Stimulated activated CD4-positive, alpha-beta T cell treated with anti-CD3 and anti-CD28 coated beads, Interleukin-1b, Interleukin-23, amount 100 ng/mL, for 24 hours (primary cell): ENCODE measurements around the gene ARID4A.
"Not testable (repeated sequence)": the region's sequence is repeated elsewhere in the genome, so short reads cannot be mapped to it uniquely, and the experiment has no call there.

Experiments used
- DNase-seq, 4 experiments: peaks; one replicate each; pipeline ENCODE4 v3.0.0-alpha.2; 2020; ENCODE audit warnings: low read depth in 4 of 4, low spot score in 1 of 4

Gene ARID4A, protein sequence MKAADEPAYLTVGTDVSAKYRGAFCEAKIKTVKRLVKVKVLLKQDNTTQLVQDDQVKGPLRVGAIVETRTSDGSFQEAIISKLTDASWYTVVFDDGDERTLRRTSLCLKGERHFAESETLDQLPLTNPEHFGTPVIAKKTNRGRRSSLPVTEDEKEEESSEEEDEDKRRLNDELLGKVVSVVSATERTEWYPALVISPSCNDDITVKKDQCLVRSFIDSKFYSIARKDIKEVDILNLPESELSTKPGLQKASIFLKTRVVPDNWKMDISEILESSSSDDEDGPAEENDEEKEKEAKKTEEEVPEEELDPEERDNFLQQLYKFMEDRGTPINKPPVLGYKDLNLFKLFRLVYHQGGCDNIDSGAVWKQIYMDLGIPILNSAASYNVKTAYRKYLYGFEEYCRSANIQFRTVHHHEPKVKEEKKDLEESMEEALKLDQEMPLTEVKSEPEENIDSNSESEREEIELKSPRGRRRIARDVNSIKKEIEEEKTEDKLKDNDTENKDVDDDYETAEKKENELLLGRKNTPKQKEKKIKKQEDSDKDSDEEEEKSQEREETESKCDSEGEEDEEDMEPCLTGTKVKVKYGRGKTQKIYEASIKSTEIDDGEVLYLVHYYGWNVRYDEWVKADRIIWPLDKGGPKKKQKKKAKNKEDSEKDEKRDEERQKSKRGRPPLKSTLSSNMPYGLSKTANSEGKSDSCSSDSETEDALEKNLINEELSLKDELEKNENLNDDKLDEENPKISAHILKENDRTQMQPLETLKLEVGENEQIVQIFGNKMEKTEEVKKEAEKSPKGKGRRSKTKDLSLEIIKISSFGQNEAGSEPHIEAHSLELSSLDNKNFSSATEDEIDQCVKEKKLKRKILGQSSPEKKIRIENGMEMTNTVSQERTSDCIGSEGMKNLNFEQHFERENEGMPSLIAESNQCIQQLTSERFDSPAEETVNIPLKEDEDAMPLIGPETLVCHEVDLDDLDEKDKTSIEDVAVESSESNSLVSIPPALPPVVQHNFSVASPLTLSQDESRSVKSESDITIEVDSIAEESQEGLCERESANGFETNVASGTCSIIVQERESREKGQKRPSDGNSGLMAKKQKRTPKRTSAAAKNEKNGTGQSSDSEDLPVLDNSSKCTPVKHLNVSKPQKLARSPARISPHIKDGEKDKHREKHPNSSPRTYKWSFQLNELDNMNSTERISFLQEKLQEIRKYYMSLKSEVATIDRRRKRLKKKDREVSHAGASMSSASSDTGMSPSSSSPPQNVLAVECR

DNA sequence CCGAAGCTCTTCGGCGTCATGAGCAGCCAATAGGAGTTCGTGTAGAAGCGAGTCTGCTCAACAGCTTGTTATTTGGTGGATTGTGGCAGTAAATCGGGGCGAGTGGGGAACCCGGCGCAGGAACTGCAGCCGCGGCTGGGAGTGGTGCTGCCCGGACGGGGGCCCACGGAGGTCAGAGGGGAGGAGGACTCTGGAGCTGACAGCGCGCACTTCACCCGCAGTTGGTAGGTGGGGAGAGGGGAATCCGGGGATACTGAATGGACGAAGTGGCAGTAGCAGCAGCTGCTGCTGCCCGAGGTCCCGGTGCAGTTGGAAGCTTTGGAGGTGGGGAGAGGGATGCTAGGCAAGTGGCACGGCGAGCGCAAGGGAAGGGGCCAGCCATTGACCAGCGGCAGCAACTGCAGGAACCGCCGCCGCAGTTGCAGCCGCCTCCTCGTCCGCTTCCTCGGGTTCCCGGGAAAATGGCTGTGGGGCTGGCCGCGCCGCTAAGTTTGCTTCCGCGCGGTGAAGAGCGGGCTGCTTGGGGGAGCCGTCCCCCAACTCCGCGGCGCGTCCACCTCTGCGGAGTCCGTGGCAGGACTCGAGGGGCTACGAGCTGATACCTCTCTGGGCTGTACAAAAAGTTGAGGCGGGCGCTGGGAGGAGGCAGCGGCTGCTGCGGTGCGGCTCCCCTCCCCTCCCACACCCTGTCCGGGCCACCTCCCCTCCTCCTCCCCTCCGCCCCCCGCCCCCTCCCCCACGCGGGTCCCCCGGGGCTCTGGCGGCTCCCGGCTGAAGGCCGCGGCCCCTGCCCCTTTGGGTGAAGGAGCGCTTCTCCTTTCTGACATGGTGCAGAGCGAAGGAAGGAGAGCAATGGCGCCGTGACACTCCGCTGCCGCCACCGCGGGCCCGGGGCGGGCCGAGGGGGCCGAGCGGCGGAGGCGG, at the start of gene ARID4A:
TSS of gene ARID4A (plus strand) at position 79 of the 924 bp plus-strand sequence. CDS start 1,300 bp downstream, outside the sequence.
- DNase-seq = peak; percentile 49 to 68 (median 62)

DNA sequence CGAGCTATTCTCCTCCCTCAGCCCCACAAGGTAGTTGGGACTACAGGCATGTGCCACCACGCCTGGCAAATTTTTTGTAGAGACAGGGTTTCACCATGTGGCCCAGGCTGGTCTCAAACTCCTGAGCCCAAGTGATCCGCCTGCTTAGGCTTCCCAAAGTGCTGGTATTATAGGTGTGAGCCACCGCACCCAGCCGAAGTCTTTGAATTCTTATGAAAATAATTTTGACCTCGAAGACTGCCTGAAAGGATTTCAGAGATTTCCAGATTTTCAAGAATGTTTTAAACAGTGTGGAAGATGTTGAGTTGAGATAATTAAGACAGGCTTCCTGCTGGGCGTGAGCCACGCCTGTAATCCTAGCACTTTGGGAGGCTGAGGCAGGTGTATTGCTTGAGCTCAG, 48.7 kb upstream of the ARID4A start:
- no peak for DNase-seq

DNA sequence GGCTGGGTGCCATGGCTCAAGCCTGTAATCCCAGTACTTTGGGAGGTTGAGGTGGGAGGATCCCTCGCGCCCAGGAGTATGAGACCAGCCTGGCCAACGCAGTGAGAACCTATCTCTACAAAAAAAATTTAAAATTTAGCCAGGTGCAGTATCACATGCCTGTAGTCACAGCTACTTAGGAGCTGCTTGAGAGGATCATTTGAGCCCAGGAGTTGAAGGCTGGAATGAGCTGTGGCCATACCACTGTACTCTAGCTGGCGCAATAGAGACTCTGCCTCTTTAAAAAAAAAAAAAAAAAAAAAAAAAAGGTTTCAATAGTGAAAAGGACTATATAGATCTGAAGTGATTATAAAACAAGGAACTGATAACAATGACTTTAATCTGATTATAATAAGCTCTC, 40.2 kb upstream of the ARID4A start:
- no peak for DNase-seq

DNA sequence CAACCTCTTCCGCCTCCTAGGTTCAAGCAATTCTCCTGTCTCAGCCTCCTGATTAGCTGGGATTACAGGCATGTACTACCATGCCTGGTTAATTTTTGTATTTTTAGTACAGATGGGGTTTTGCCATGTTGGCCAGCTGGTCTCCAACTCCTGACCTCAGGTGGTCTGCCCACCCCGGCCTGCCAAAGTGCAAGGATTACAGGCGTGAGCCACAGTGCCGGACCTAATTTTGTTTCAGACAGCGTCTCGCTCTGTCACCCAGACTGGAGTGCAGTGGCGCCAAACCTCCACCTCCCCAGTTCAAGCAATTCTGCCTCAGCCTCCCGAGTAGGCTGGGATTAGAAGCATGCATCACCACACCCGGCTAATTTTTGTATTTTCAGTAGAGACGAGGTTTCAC, 36.4 kb upstream of the ARID4A start:
- not testable (repeated sequence) for DNase-seq

DNA sequence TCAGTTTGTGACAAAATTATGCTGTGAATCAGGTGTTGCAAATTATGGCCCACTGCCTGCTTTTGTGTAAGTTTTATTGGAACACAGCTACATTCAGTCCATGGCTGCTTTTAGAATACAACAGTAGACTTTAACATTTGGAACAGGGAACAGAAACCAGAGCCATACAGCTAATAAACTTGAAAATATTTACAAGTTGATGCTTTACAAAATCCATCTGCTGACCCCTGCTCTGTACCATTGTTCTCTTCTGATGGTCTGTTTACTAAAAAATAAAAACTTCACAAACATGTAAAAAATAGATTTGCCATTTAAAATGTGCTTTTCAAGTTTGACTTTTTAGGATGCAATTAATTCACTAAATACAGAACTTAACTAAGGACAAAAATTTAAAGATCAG, 33.0 kb upstream of the ARID4A start:
- DNase-seq = no peak

DNA sequence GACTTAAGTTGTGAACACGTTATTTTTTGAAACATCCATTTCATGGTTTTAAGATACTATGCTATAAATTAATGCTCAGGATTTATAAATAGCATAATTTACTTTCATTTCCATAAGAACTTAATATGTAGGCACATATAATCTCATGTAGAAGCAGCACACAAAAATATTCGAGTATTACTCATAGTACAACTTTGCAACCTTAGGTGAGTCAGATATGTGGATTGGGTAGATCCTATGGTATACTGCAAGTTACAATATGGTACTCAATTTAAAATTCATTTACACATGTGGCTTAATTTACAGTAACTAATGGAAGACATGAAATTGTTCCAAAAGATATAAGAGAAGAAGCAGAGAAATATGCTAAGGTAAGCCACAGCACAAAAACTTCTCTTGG, 27.7 kb upstream of the ARID4A start:
- DNase-seq = no peak

DNA sequence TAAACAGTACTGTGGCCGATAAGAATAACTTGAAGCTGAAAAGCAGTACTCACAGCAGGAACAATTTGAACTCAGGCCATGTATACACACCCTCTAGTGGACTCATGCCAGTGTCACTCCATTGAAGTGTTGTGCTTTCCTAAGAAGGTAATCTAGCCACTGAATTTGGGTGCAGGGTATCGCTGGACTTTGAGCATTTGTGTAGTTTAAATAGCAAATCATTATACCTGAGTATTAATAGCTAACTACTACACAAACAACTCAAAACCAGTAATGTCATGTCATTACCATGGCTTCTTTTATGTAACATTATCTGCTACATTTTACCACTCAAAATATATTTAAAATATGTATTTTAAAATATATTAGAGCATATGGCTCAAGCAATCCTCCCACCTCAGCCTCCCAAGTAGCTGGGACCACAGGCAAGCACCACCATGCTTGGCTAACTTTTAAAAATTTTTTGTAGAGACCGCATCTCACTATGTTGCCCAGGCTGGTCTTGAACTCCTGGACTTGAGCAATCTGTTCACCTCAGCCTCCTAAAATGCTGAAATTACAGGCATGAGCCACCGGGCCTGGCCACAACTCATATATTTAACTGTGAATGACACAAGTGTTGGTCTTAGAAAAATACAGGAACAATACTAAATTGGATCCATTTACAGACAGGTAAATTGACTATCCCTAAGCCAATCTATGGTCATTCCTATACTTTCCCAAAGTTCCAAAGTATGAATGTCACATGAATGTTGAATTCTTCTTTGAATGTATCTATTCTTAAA, 25.6 kb upstream of the ARID4A start:
- no peak for DNase-seq

DNA sequence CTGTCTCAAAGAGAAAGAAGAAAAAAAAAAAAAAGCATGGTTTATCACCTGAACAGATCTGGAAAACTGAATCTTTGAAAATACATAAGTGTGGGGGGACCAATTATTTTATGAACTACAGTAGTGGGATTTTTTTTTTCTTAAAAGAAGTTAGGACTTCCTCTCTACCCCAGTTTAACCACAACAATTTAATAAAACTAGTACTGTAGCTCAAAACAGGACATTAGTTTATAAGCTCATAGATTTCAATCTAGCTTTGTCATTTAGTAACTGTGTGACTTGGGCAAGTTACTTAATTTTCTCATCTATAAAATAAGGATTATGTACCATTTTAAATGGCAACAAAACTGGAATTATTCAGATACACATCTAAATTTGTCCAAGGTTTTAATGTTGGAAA, 23.5 kb upstream of the ARID4A start:
- no peak for DNase-seq

DNA sequence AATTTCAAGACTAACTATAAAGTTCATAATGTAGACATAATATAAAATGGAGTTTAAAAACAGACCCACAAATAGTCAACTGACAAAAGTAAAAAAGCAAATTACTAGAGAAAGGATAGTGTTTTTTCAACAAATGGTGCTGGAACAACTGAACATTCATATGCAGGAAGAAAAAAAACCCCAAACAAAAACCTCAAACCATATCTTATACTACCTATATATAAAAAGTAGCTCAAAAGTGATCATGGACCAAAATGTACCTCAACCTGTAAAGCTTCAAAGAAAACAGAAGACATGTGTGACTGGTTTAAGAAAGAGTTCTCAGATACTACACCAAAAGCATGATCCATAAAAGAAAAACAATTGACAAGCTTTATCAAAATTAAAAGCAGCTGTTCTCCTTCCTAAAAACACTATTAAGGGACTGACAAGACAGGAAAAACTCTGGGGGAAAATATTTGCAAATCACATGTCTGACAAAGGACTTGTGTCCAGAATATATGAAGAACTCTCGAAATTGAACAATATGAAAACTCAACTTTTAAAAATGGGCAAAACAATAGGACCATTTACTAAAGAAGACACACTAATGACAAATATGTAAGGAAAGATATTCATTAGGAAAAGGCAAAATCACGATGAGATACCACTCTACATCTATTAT, 22.7 kb upstream of the ARID4A start:
- no peak for DNase-seq

DNA sequence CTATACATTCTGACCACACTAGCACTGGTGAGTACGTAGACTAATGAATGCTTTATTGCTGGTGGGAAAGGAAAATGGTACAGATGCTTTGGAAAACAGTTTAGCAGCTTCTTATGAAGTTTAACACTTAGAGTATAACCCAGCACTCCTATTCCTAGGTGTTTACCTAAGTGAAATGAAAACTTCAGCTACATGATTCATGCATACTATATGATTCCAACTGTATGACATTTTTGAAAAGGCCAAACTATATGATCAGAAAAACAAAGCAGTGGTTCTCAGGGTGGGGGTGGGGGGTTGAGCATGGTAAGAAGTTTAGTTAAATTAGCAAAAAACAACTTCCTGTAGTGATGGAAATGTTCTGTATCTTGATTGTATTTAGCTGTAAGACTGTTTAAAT, 22.1 kb upstream of the ARID4A start:
- no peak for DNase-seq

DNA sequence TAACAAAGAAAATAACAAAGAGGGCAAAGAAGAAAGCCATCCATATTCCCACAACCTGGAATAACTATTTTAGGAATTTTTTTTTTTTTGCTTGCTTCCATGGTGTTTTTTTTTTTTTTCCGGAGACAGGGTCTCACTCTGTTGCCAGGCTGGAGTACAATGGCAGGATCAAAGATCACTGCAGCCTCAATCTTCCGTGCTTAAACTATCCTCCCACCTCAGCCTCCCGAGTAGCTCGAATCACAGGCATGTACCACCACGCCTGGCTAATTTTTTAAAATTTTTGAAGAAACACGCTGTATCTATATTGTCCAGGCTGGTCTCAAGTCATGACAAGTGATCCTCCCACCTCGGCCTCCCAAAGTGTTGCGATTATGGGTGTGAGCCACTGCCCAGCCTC, 20.2 kb upstream of the ARID4A start:
- DNase-seq = no peak

DNA sequence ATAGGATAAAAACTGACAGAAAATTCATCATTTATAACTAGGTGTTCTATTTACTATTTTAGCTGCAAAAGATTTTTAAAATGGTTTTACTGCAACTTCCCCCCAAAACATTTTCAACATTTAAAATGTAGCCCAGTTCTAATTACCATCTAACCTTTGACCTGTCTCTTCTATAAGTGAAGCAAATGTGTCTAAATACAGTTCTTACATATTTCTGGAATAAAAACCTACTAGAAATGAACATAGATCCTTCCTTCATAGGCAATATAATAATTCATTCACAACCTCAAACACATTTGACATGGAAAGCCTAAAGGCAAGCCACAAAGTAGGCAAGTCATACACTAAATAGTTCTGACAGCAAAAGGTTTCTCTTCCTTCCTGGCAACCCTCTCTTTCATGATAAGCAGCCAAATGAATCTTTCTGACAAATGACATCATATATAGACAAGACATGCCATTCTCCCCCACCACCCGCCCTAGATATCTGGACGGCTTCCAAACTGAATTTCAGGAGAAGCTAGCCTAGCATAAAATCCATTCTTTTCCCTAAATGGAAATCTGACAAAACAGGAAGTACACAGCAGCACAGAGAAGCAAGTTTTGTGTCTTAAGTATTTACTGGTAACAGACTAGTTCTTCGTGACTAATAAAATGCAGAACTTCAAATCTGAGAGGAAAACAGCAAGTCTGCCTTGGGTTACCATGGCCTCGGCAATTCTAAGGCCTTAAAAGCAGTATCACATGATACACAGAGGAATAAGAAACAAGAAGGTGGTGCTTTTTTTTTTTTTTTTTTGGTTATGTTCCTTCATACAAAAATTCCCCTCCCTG, 17.2 kb upstream of the ARID4A start:
- no peak for DNase-seq

DNA sequence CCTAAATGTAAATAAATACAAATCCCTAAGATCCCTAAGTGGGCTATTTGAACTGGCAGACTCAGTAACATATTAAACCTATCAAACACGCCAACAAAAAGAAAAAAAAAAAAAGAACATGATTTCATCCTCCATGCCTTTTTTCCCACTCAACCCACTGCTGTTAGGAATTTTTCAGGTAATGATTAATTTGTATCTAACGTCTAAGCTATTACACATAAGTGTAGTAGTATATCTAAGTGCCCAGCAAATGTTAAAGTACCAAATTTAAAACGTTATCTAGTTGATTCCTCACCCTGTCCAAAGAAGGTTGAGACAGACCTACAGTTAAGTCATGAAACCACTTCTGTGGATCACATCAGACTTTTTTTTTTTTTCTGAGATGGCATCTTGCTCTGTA, 16.4 kb upstream of the ARID4A start:
- DNase-seq = no peak

DNA sequence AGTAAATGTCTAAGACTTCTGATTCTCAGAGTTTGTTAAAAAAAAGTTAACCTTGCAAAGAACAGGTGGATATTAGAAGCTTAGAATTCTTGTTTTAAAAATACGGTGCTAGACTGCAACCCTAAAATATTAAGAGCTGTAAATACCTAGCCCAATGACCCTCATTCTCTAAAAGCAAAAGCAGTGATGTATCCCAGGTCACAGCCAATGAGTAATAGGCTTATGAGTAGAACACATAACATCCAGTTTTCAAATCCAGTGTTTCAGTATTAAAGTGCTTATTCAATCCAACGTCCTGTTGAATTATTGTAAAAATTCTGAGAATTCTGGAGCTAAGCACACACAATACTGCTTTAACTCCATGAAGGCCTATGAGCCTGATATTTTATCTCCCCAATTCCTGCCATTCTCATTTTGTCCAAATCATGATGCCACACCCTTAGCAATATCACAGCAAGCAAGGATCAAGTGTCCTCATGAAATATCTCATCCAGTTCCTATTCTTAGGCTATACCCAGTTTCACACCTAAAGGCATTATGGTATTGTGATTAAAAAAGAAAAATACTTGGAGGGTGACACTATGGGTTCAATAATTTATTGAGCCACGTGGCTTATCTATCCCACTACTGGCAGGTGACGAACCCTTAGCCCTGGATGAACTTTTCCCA, 15.3 kb upstream of the ARID4A start:
- no peak for DNase-seq

DNA sequence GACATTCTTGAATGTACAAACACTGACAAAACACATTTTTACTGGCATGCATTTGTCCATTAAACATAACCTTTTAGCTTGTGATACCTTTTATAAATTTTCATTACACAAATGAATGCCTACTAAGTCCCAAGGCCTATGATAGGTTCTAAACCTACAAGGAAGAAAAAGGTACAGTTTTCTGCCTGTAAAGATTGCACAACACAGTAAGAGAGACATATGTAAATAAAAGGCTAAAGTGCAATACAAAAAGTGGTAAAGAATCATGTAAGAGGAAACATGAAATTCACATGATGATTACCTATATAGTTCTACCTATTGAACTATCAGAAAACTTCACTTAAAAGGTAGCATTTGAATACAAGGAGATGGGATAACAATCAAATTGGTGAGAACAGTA, 14.6 kb upstream of the ARID4A start:
- no peak for DNase-seq

DNA sequence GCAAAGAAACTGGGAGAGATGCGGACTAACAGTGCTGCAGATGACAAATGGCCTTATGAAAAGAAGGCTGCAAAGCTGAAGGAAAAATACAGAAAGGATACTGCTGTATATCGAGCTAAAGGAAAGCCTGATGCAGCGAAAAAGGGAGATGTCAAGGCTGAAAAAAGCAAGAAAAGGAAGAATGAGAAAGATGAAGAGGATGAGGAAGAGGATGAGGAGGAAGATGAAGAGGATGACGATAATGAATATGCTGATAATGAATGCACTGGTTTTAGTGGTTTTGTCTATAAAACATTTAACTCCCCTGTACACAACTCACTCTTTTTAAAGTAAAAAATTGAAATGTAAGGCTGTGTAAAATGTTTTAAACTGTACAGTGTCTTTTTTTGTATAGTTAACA, 13.2 kb upstream of the ARID4A start:
- DNase-seq = no peak

DNA sequence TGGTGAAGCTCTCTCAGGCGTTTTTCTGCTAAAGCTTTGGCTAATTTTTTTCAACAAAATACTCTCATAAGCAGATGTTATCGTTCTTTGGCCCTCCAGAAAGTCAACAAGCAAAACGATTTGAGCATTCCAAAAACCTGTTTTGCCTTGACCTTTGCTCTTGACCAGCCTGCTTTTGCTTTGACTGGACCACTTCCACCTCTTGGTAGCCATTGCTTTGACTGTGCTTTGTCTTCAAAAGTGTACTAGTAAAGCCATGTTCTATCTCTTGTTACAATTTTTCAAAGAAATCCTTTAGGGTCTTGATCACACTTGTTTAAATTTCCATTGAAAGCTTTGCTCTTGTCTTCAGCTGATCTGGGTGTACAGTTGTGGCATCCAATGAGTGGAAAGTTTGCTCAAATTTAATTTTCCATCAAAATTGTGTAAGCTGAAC, 10.7 kb upstream of the ARID4A start:
- DNase-seq = no peak
